Right cardiac atrium (tissue), 5 donors: ENCODE measurements around the gene GOLGA8B. TPM values are rescaled to one million over a fixed set of nuclear protein-coding genes. Genes with fewer than 3 reads are reported as not detected.
"Not testable (repeated sequence)": the region's sequence is repeated elsewhere in the genome, so short reads cannot be mapped to it uniquely, and the experiment has no call there.

Experiments
- ATAC-seq, 2 donors: fragments of 200-7000 bp; cut with Tn5 transposase; one replicate each; pipeline versions ENCODE4 v1.8.0 to v1.9.1; 2020; ENCODE audit warnings: moderate library complexity in 2 of 2, mild to moderate bottlenecking in 1 of 2
- DNase-seq, 3 donors: peaks; one replicate each; pipeline ENCODE4 v3.0.0-alpha.2; 2020
- H3K27ac ChIP-seq: one replicate; pipeline ENCODE4 v1.5.1; 2013; ENCODE audit warnings: mild to moderate bottlenecking, low read length, control low read depth, moderate library complexity
- H3K27me3 ChIP-seq: one replicate; pipeline ENCODE4 v1.6.1; 2013; ENCODE audit not compliant: control insufficient read depth, insufficient read depth
- H3K4me1 ChIP-seq: one replicate; pipeline ENCODE4 v1.6.1; 2013; ENCODE audit warnings: low read length; ENCODE audit not compliant: control insufficient read depth, insufficient read depth
- H3K4me3 ChIP-seq: one replicate; pipeline ENCODE4 v1.5.1; 2013; ENCODE audit warnings: low read length, control low read depth
- H3K9me3 ChIP-seq: one replicate; pipeline ENCODE4 v1.6.1; 2013; ENCODE audit warnings: low read length; ENCODE audit not compliant: control insufficient read depth
- WGBS: extraction: QIAGEN DNeasy Blood & Tissue Kit; methylation state at CpG from one replicate; pipeline ENCODE4 v1.1.7; 2013; 5-methylcytosine and 5-hydroxymethylcytosine counted together
- intact Hi-C, 4 donors: fragments of 100-400 bp; cut with DNase I; formaldehyde crosslinking; loops; one replicate each; pipeline versions ENCODE4 v1.11.0 to v1.14.0; 2022 to 2023
- long read RNA-seq, 4 donors: library from polyadenylated mRNA; unstranded; transcript quantifications; one replicate each; pipeline ENCODE4 v2.0.0, GENCODE V29; 2020 to 2021
- polyA plus RNA-seq: library from polyadenylated mRNA; stranded (reverse); fragments of 200-250 nt; gene quantifications from one replicate; pipeline ENCODE4 v1.2.3, GENCODE V29; 2013
- total RNA-seq, 4 donors: library from RNA; stranded (reverse); fragmentation: NEBNext Ultra II Directional; extraction: Animal tissue kit (Norgen Biotek cat#: 25700); gene quantifications; one replicate each; pipeline ENCODE4 v1.2.1, GENCODE V29; 2021
- donor health status: healthy with polysubstance abuse.
- donor health status: DM: no; HTN: yes; CAD: no.
- donor health status: DM: no; HTN: no; CAD: no.
- donor health status: DM: no; HTN: yes; CAD: no; lungs with severe emphysema.
- donor health status: DM: yes; HTN: yes; CAD: no.

The GOLGA8B gene
- total RNA-seq, result 10 to 100 TPM; 11.9 to 43.6 (median 24.9) TPM
- polyA plus RNA-seq, result 21.0 TPM
- long read RNA-seq, donor 1, partial matches to known transcripts, result 24 of 36 reads
- long read RNA-seq, donor 1, other reads (novel, unspliced or antisense), result 12 of 36 reads
- long read RNA-seq, donor 2, partial matches to known transcripts, result 3 of 6 reads
- long read RNA-seq, donor 2, other reads (novel, unspliced or antisense), result 3 of 6 reads
- long read RNA-seq, donor 3, partial matches to known transcripts, result 15 of 23 reads
- long read RNA-seq, donor 3, other reads (novel, unspliced or antisense), result 8 of 23 reads
- long read RNA-seq, donor 4, full-length matches to known transcripts, result 1 of 13 reads
- long read RNA-seq, donor 4, partial matches to known transcripts, result 7 of 13 reads
- long read RNA-seq, donor 4, other reads (novel, unspliced or antisense), result 5 of 13 reads

DNA sequence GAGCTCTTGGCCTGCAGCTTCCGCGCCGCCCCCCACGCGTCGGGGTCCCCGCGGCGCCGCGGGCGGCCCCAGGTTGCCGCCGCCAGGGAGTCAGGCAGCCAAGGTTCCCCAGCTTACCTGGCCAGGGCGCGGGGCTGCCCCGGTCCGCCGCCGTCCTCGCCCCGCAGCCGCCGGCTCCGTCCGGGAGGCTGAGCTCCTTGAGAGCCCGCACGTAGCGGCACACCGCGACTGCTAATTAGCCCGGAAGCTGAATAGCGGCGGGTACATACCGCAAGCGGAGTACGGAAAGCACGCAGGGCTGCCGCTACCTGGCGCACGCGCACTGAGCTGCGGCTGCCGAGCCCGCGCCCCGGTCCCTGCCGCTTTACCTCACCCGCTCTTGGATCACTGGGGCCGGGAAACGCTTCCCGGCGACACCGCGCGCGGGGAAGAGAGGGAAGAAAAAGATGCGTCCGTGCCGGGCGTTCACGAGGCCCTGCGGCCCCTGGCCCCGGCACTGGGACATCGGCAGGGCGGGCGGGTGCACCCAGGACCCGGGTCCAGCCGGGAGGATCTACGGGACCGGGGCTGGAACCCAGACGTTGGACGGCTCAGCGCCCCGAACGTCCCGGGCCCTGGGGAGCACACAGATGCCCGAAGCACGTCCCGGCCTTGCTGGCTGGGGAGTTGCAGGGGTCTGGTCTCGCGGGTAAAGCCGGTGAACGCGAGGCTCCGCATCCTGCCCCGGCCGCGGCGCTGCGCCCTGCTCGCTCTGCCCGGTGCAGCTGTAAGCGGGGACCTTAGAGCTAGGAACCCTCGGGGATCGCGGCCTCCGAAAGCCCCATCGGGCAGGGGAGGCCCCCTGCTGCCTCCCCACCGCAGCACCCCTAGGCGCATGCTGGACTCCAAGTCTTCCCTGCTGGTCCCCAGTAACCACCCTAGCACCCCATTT lies at the start of gene GOLGA8B:
Gene GOLGA8B, minus strand, starts transcription at position 253 of the 931 bp plus-strand sequence. CDS start 47,739 bp downstream, outside the sequence.
- peak within 1 kb of the TSS; percentile 48 for H3K27ac ChIP-seq
- intact Hi-C loops, result loop anchor here in 1 of 4 donors (10.0 kb wide), 2 partner anchors 69 to 229 kb away; no protein-coding TSS in a partner anchor
- ATAC-seq, result peak; percentile 73 to 75
- no peaks in the 10 kb centered on the region for H3K9me3 ChIP-seq
- under 1% methylated on average over 101 of the region's 101 CpGs for WGBS
- DNase-seq, result peak; percentile 64 to 83 (median 80)
- no peaks in the 10 kb centered on the region for H3K27me3 ChIP-seq
- no peaks in the 10 kb centered on the region for H3K4me1 ChIP-seq
- peak within 1 kb of the TSS; percentile 75 for H3K4me3 ChIP-seq

- intact Hi-C loops, DNase-seq, H3K4me1 ChIP-seq, ATAC-seq, H3K27ac ChIP-seq, H3K4me3 ChIP-seq, H3K9me3 ChIP-seq, H3K27me3 ChIP-seq: not testable (repeated sequence)
- WGBS, result 93% methylated on average over 3 of the region's 3 CpGs
Measured at GRCh38 chr15:34633165-34633564, 49.7 kb upstream of the GOLGA8B start.

DNA sequence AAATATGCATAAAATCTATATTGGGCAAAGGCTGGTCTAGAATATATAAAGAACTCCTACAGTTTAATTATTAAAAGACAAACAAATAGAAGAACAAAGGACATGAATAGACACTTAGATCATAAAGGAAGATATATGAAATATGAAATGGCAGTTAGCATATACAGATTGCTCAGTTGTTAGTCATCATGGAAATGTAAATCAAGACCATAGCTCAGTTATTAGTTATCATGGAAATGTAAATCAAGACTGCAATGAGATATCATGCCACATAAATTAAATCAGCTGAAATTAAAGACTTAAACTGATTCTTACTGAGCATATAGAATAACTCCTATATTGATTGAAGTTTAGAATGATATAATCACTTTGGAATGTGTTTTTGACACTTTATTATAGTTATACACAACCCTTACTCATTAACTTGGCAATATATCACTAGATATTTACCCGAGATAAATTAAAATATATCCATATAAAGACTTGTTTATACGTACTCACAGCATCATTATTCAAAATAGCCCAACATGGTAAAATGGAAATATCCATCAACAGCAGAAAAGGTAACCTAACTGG lies 45.2 kb upstream of the GOLGA8B start:
- 57% methylated on average over 2 of the region's 2 CpGs for WGBS
- ATAC-seq, result no peak
- no peak overlapping the region for H3K4me3 ChIP-seq
- DNase-seq, result no peak
- H3K27ac ChIP-seq, result no peak overlapping the region
- no peaks in the 10 kb centered on the region for H3K27me3 ChIP-seq
- H3K9me3 ChIP-seq, result no peaks in the 10 kb centered on the region
- intact Hi-C loops, result loop anchor here in 1 of 4 donors (10.0 kb wide), 1 partner anchor 296 kb away; no protein-coding TSS in a partner anchor
- H3K4me1 ChIP-seq, result no peaks in the 10 kb centered on the region

DNA sequence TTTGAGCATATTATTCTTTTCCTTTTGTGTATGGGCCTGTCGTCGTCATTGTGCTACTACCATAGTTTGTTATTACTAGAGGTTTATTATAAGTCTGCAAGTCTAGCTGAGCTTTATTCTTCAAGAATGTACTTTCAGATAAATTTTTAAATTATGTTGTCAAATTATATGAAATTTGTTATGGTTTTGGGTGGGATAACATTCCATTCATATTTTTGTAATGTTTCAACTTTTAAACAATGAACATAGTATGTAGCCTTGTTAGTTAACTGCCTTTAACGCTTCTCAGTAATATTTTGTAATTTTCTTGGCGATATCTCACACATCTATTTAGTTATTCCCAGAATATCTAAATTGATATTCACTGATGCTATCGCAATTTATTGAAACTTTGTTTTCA lies 41.6 kb upstream of the GOLGA8B start:
- intact Hi-C loops, result loop anchor here in 1 of 4 donors (10.0 kb wide), 1 partner anchor 300 kb away; no protein-coding TSS in a partner anchor

GRCh38 chr15:34621675-34622074 lies 38.2 kb upstream of the GOLGA8B start:
- Histone ChIP-seq H3K27me3 (no peaks in the 10 kb centered on the region), H3K4me1 (no peaks in the 10 kb centered on the region), H3K9me3 (no peaks in the 10 kb centered on the region), H3K4me3 (no peak overlapping the region), H3K27ac (no peak overlapping the region)
- DNase-seq (no peak), ATAC-seq (no peak)
- intact Hi-C loops, result loop anchor here in 3 of 4 donors (5.0 to 10.0 kb wide), 2 partner anchors 301 to 303 kb away; no protein-coding TSS in a partner anchor
- 38% methylated on average over 5 of the region's 5 CpGs for WGBS

More for the DNA sequence above, 41.6 kb upstream of the GOLGA8B start:
- 75% methylated on average over 5 of the region's 5 CpGs for WGBS
- DNase-seq, result no peak
- no peak for ATAC-seq
- no peak overlapping the region for H3K4me3 ChIP-seq
- H3K4me1 ChIP-seq, result no peaks in the 10 kb centered on the region
- no peak overlapping the region for H3K27ac ChIP-seq
- H3K27me3 ChIP-seq, result no peaks in the 10 kb centered on the region
- no peaks in the 10 kb centered on the region for H3K9me3 ChIP-seq

DNA sequence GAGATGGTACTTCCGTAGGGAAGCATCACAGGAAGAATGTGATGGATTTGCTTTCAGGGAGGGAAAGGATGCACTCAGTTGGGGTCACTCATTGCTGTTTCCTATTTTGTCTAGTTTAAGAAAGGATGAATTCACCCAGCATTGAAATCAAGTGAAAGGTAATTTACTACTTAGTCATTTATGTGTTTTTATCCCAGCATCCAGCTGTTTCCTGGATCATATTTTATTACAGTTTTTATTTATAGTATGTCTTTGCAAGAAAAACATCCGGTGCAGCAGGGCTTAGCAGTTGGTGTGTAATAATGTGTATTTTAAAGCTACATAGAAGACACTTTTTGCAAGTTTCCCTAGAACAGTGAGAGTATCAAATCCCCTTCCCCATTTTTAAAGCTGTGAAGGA lies 37.4 kb upstream of the GOLGA8B start:
- no peak for DNase-seq
- WGBS, result 42% methylated on average over 2 of the region's 2 CpGs
- no peaks in the 10 kb centered on the region for H3K27me3 ChIP-seq
- no peaks in the 10 kb centered on the region for H3K9me3 ChIP-seq
- H3K27ac ChIP-seq, result no peak overlapping the region
- intact Hi-C loops, result loop anchor here in 3 of 4 donors (5.0 to 10.0 kb wide), 2 partner anchors 301 to 304 kb away; no protein-coding TSS in a partner anchor
- no peak overlapping the region for H3K4me3 ChIP-seq
- no peaks in the 10 kb centered on the region for H3K4me1 ChIP-seq
- ATAC-seq, result no peak

GRCh38 chr15:34620142-34620541 lies 36.7 kb upstream of the GOLGA8B start:
- H3K4me3 ChIP-seq, result no peak overlapping the region
- ATAC-seq (no peak), DNase-seq (no peak)
- no peak overlapping the region for H3K27ac ChIP-seq
- H3K4me1 ChIP-seq, result no peaks in the 10 kb centered on the region
- 34% methylated on average over 1 of the region's 1 CpG for WGBS
- no peaks in the 10 kb centered on the region for H3K27me3 ChIP-seq
- no peaks in the 10 kb centered on the region for H3K9me3 ChIP-seq
- intact Hi-C loops, result loop anchor here in 3 of 4 donors (5.0 to 10.0 kb wide), 2 partner anchors 302 to 305 kb away; no protein-coding TSS in a partner anchor

DNA sequence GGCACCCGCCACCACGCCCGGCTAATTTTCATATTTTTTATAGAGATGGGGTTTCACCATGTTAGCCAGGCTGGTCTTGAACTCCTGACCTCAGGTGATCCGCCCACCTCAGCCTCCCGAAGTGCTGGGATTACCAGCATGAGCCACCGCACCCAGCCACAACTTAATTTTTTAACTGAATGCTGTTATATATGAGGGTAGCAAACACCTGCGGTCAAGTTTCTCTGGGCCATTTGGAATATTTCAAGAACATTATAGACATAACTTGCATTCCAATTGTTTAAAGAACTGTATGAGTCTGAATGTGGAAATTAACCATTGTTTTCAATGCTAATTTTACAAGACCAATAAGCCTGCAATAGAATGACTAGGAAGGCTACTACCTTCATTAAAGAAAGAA lies 35.7 kb upstream of the GOLGA8B start:
- 93% methylated on average over 7 of the region's 7 CpGs for WGBS
- ATAC-seq (no peak), DNase-seq (no peak)
- intact Hi-C loops, result no loop called here
- Histone ChIP-seq H3K27ac (no peak overlapping the region), H3K4me1 (no peaks in the 10 kb centered on the region), H3K27me3 (no peaks in the 10 kb centered on the region), H3K4me3 (no peak overlapping the region), H3K9me3 (no peaks in the 10 kb centered on the region)

GRCh38 chr15:34618073-34618472 lies 34.6 kb upstream of the GOLGA8B start:
- no peaks in the 10 kb centered on the region for H3K27me3 ChIP-seq
- no peak overlapping the region for H3K4me3 ChIP-seq
- H3K9me3 ChIP-seq, result no peaks in the 10 kb centered on the region
- intact Hi-C loops, result no loop called here
- H3K27ac ChIP-seq, result no peak overlapping the region
- no peak for DNase-seq
- H3K4me1 ChIP-seq, result no peaks in the 10 kb centered on the region
- 66% methylated on average over 2 of the region's 2 CpGs for WGBS
- ATAC-seq, result no peak

- ATAC-seq, result peak; percentile 70 to 76
- intact Hi-C loops, result no loop called here
- H3K4me1 ChIP-seq, result no peaks in the 10 kb centered on the region
Measured at GRCh38 chr15:34616613-34617012, 33.2 kb upstream of the GOLGA8B start.

More at GRCh38 chr15:34616613-34617012, 33.2 kb upstream of the GOLGA8B start:
- H3K27ac ChIP-seq, result no peak overlapping the region
- H3K27me3 ChIP-seq, result no peaks in the 10 kb centered on the region
- H3K9me3 ChIP-seq, result no peaks in the 10 kb centered on the region
- no peak overlapping the region for H3K4me3 ChIP-seq
- 40% methylated on average over 5 of the region's 5 CpGs for WGBS
- DNase-seq, result no peak
